OCI-LY1 (cell line): Measurements from ENCODE around the gene RNF13.

Source experiments
- CTCF ChIP-seq: fragments of 200-600 bp; sonication (generic), shearing (Covaris generic); IDR thresholded peaks from 2 replicates; pipeline ENCODE4 v1.5.1; 2017; ENCODE audit warnings: mild to moderate bottlenecking, antibody characterized with exemption, low read length, moderate library complexity, mixed read lengths
- EZH2 ChIP-seq: fragments of 200-600 bp; sonication (generic), shearing (Covaris generic); IDR thresholded peaks from 2 replicates; pipeline ENCODE4 v1.8.0; 2017; ENCODE audit warnings: borderline replicate concordance, mixed run types, mild to moderate bottlenecking, antibody characterized with exemption, low read length, moderate library complexity, mixed read lengths

- TF ChIP-seq CTCF: no peak
- no peak for TF ChIP-seq EZH2
Observed at GRCh38 chr3:149898771-149899170, 85.8 kb downstream of the RNF13 start.
